Tibial nerve (tissue), 3 donors: Measurements from ENCODE around the gene TGFB1.

Experiments
- POLR2A ChIP-seq, 2 donors: fragments of 450-650 bp; IDR thresholded peaks; one replicate each; pipeline ENCODE4 v1.6.1; 2017; ENCODE audit warnings: antibody characterized with exemption in 2 of 2, mild to moderate bottlenecking in 2 of 2, moderate library complexity in 2 of 2
- TF ChIP-seq, protein P1 (sequence below), 5 experiments: fragments of 200-600 bp in 3 of 5; fragments of 450-650 bp in 2 of 5; sonication (generic) in 3 of 5; IDR thresholded peaks; one replicate each; pipeline ENCODE4 v1.5.1; 2016 to 2019; ENCODE audit warnings: antibody characterized with exemption in 5 of 5, mild to moderate bottlenecking in 3 of 5, moderate library complexity in 2 of 5

DNA sequence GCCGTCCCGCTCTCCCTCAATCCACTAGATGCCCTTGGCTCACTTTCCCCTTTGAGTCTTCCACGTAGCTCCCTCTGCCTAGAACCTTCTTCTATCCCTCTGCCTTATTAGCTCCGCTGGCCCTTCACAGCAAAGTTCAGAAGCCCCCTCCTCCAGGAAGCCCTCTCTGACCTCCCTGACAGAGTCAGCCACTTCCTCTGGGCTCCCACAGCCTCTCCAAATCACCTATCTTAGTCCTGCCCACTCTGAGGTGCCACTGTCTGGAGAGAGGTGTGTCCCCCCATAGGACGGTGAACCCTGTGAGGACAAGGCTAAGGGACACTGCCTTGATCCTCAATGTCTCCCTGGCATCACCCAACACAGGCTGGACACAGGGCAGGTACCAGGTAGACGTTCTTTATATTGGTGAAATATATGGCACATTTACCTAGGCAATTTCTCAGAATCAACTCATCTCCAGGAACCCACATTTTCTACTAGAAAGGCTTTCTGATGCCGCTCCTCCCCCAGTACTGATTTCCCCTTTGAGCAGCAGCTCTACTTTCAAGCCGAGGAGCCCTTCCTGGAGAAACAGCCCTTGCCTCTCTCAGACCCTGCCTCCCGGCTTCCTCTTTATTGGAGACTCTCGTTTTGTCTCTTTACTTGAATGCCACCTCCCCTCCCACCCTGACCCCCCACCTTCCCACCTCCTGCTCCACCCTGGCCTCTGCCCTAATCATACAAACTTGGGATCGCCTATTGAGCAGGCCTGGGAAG lies 3.4 kb upstream of the TGFB1 start:
- TF ChIP-seq, protein P1, sequence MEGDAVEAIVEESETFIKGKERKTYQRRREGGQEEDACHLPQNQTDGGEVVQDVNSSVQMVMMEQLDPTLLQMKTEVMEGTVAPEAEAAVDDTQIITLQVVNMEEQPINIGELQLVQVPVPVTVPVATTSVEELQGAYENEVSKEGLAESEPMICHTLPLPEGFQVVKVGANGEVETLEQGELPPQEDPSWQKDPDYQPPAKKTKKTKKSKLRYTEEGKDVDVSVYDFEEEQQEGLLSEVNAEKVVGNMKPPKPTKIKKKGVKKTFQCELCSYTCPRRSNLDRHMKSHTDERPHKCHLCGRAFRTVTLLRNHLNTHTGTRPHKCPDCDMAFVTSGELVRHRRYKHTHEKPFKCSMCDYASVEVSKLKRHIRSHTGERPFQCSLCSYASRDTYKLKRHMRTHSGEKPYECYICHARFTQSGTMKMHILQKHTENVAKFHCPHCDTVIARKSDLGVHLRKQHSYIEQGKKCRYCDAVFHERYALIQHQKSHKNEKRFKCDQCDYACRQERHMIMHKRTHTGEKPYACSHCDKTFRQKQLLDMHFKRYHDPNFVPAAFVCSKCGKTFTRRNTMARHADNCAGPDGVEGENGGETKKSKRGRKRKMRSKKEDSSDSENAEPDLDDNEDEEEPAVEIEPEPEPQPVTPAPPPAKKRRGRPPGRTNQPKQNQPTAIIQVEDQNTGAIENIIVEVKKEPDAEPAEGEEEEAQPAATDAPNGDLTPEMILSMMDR (IDR thresholded peaks at IDR 0.05) = no peak
- no peak for TF ChIP-seq POLR2A (IDR thresholded peaks at IDR 0.05)
